RWPE1 (cell line): ENCODE results near the gene IER3.
"Not testable (repeated sequence)": the region's sequence is repeated elsewhere in the genome, so short reads cannot be mapped to it uniquely, and the experiment has no call there.

Experiments
- CTCF ChIA-PET: fragments of 350-600 bp; sonication (Branson Sonifier 250); formaldehyde crosslinking; extraction: SDS; loops from one replicate; lab custom pipeline; 2021; lab: Yijun Ruan, JAX
- POLR2A ChIA-PET: fragments of 400-600 bp; formaldehyde crosslinking; extraction: SDS; loops from one replicate; lab custom pipeline; 2020; ENCODE audit warnings: antibody characterized with exemption; ENCODE audit not compliant: low non-redundant PET; lab: Yijun Ruan, JAX
- DNase-seq: peaks from one replicate; pipeline ENCODE4 v3.0.0; 2012; ENCODE audit warnings: low spot score
- H3K27ac ChIP-seq: fragments of 450-650 bp; 2 replicates; pipeline ENCODE4 v1.5.1; 2017
- CTCF ChIP-seq: fragments of 450-650 bp; conservative IDR thresholded peaks from 2 replicates; pipeline ENCODE4 v1.5.1; 2017; ENCODE audit warnings: low read depth, mild to moderate bottlenecking

Gene IER3

DNA sequence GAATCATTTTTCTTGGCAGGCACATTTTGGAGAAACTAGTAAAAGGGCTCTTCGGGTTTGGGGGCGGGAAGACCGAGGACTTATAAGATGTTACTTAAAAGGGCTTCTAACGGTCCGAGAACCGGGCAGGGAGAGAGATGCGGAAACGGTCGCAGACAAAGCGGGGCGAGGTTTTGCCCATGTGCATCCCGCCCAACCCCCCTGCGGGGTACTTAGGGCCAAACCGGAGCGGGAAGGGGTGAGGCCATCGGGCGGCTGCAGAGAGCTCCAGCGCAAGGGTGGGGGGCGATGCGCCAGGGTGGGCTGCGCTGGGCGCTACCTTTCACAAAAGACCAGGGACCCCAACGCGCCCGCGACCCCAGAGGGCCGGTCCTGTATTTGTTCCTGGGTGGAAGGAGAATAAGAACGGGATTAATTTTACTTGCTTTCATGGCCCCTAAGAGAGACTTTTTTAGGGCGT, 23.6 kb downstream of the IER3 start:
- CTCF ChIA-PET: interaction anchor here (1.1 to 2.0 kb wide), 3 partner anchors 32 to 48 kb away, joined by 3 to 7 read pairs (median 5); partner anchors contain the start of gene DHX16

GRCh38 chr6:30719791-30720737, 24.3 kb downstream of the IER3 start, which contains the start of gene TUBB:
TUBB (plus strand) TSS chr6:30720352; CDS start chr6:30720507, 155 bp downstream.
- peak within 1 kb of the TSS; percentile 99 for H3K27ac ChIP-seq
- no peak for TF ChIP-seq CTCF
- POLR2A ChIA-PET: interaction anchor here (0.8 to 1.0 kb wide), 2 partner anchors 29 to 33 kb away, joined by 3 read pairs; no protein-coding TSS in a partner anchor
- CTCF ChIA-PET: interaction anchor here (0.7 to 1.1 kb wide), 2 partner anchors 48 to 121 kb away, joined by 3 read pairs; partner anchors contain the start of gene DHX16
- DNase-seq: peak; percentile 89

More for the DNA sequence above, 23.6 kb downstream of the IER3 start:
- H3K27ac ChIP-seq: peak overlapping the region; percentile 99
- TF ChIP-seq CTCF: no peak
- peak; percentile 41 for DNase-seq
- POLR2A ChIA-PET: interaction anchor here (1.0 to 1.2 kb wide), 2 partner anchors 33 to 35 kb away, joined by 3 to 4 read pairs; no protein-coding TSS in a partner anchor

DNA sequence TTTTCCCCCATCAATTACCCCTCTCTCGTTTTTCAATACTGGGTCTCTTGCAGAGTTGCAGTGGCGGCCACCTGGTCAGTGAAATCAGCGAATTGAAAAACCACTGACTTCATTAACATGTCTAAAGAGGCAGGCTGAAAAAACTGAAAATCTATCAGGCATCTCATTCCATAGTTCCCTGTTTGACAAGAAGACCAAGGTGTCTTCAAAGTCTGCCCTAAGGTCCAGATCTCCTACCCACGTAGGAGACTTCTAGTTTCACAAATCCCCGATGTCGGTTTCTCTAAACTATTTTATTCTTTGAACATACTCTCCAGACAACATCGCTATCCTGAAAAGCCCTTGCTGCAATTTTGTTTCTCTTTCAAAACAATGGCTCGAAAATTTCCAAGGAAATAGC, 25.0 kb downstream of the IER3 start:
- ChIA-PET POLR2A (interaction anchor here (0.8 kb wide), 1 partner anchor 28 kb away, joined by 3 read pairs; no protein-coding TSS in a partner anchor), CTCF (interaction anchor here (0.7 kb wide), 1 partner anchor 120 kb away, joined by 3 read pairs; no protein-coding TSS in a partner anchor)
- peak overlapping the region; percentile 99 for H3K27ac ChIP-seq
- no peak for DNase-seq
- TF ChIP-seq CTCF: no peak

GRCh38 chr6:30717845-30718720, 26.3 kb downstream of the IER3 start:
- H3K27ac ChIP-seq: peak overlapping the region; percentile 98
- CTCF ChIA-PET: interaction anchor here (1.1 kb wide), 1 partner anchor 39 kb away, joined by 4 read pairs; no protein-coding TSS in a partner anchor
- POLR2A ChIA-PET: interaction anchor here (0.8 to 1.3 kb wide), 2 partner anchors 28 to 100 kb away, joined by 3 to 12 read pairs; partner anchors contain the start of gene NRM
- not testable (repeated sequence) for DNase-seq

DNA sequence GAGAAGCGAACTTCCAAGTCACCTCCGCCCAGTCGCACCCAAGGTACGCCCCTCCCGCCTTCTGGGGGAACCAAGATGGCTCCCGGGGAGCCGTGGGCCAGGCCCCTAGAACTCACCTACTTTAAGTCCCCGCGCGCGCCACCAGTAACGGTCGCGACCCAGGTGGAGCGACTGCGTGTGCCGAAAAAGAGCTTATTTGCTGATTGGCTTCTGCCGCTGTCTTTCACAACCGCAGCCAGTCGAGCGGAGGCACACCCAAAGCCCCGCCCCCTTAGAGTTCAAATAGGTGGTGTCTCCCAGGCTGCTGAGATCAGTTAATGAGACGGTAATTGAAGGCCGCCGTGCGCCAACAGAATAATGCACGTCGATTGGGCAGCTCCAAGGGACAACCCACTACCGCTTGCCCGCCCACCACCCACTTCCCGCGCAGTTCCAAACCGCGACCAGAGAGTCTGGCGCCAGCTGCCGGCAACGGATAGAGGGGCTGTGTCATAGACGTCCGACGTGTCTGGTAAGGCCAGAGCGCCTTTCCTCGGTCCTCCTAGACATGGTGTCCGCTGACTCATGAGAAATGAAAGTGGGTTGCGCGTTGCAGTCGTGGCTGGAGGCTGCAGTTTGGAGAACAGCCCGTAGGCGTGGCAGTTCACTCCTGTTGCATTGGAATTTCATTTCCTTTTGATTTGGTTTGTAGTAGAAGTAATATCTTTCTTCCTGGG, 27.1 kb downstream of the IER3 start, which contains the start of gene MDC1:
TSS of gene MDC1 (minus strand) at position 153 of the 716 bp plus-strand sequence. CDS start 2,106 bp downstream, outside the sequence.
- POLR2A ChIA-PET: interaction anchor here (0.6 to 1.3 kb wide), 4 partner anchors 25 to 334 kb away, joined by 3 to 12 read pairs (median 4); partner anchors contain the start of gene NRM
- DNase-seq: peak; percentile 96
- no peak for TF ChIP-seq CTCF
- H3K27ac ChIP-seq: peak within 1 kb of the TSS; percentile 98
- CTCF ChIA-PET: interaction anchor here (0.5 to 1.1 kb wide), 8 partner anchors 8 to 511 kb away, joined by 3 to 5 read pairs (median 4); no protein-coding TSS in a partner anchor

DNA sequence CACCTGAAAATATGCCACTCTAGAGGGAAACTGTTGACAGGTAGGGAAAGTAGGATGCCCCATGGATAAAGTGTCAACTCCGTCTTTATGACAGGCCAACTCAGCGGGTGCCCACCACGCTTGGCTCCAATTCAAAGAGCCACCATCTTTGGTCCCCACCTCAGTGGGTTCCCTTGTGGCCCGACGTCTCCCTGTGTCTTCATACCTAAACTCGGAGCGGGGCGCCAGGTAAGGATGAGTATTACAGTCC, 27.5 kb downstream of the IER3 start:
- no peak for DNase-seq
- H3K27ac ChIP-seq: peak overlapping the region; percentile 98
- CTCF ChIA-PET: interaction anchor here (0.5 to 1.0 kb wide), 7 partner anchors 8 to 512 kb away, joined by 3 to 5 read pairs (median 3); no protein-coding TSS in a partner anchor
- POLR2A ChIA-PET: interaction anchor here (0.8 to 1.3 kb wide), 2 partner anchors 24 to 26 kb away, joined by 5 to 12 read pairs; partner anchors contain the start of gene NRM
- TF ChIP-seq CTCF: no peak
